Measurements from ENCODE around the gene ADAMTSL3. TPM values are rescaled to one million over a fixed set of nuclear protein-coding genes. Genes with fewer than 3 reads are reported as not detected.

Gene ADAMTSL3
- polyA plus RNA-seq, 1 of the 3 experiments (the other 2 are of a cell fraction) = 0.02 TPM

DNA sequence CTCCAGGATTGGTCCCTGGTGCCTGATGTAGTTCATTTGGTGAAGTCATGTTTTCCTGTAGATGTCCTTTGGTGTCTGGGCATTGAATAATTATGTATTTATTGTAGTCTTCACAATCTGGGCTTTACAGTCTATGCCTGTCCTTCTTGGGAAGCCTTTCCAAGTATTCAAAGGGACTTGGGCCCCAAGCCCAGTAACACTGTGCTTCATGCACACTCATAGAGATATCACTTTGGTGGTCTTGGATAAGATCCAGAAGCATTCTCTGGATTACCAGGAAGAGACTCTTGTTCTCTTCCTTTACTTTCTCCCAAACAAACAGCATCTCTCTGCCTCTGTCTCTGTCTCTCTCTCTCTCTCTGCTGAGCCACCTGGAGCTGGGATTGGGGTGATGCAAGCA lies 300.6 kb downstream of the ADAMTSL3 start:
- no peak for DNase-seq
- Histone ChIP-seq H3K9me2 (no peaks in the 10 kb centered on the region), H3K9me3 (no peaks in the 10 kb centered on the region), H3F3A (replicated peaks; ENCODE audit: insufficient read depth) (no peaks in the 10 kb centered on the region), H3K4me2 (no peak overlapping the region), H2AFZ (ENCODE audit: low read depth) (no peak overlapping the region), H3K27ac (ENCODE audit: low read depth in 2 of 2, low read length in 1 of 2) (no peak overlapping the region), H3K79me2 (ENCODE audit: insufficient read depth) (no peaks in the 10 kb centered on the region), H3K4me3 (ENCODE audit: low read depth in 2 of 2, low read length in 1 of 2) (no peak overlapping the region), H3K36me3 (replicated peaks in 1 of 2; ENCODE audit: control insufficient read depth in 1 of 2, insufficient read depth in 2 of 2, low read length in 1 of 2) (no peaks in the 10 kb centered on the region), H3K9ac (no peak overlapping the region), H3K4me1 (ENCODE audit: control insufficient read depth in 1 of 2, insufficient read depth in 2 of 2, low read depth in 1 of 2, low read length in 1 of 2) (no peaks in the 10 kb centered on the region), H4K20me1 (ENCODE audit: insufficient read depth) (no peaks in the 10 kb centered on the region), H3K27me3 (ENCODE audit: insufficient read depth) (no peaks in the 10 kb centered on the region)
- ChIA-PET POLR2A (no interaction called here), CTCF (no interaction called here)
- no peak for TF ChIP-seq ELF1 (IDR thresholded peaks at IDR 0.05)
- no peak for TF ChIP-seq NRF1 (IDR thresholded peaks at IDR 0.05; ENCODE audit: low read depth, low read length)
- TF ChIP-seq, protein P1, sequence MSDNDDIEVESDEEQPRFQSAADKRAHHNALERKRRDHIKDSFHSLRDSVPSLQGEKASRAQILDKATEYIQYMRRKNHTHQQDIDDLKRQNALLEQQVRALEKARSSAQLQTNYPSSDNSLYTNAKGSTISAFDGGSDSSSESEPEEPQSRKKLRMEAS (IDR thresholded peaks at IDR 0.05; ENCODE audit: low read depth) = no peak
- TF ChIP-seq TCF12 (IDR thresholded peaks at IDR 0.05) = no peak
- no peak for TF ChIP-seq EP300 (IDR thresholded peaks at IDR 0.05; ENCODE audit: borderline replicate concordance in 1 of 2, low read depth in 1 of 2, low read length in 1 of 2)
- TF ChIP-seq, protein P2, sequence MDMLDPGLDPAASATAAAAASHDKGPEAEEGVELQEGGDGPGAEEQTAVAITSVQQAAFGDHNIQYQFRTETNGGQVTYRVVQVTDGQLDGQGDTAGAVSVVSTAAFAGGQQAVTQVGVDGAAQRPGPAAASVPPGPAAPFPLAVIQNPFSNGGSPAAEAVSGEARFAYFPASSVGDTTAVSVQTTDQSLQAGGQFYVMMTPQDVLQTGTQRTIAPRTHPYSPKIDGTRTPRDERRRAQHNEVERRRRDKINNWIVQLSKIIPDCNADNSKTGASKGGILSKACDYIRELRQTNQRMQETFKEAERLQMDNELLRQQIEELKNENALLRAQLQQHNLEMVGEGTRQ (IDR thresholded peaks at IDR 0.05; ENCODE audit: borderline replicate concordance, low read depth, low read length) = no peak
- TF ChIP-seq MXI1 (IDR thresholded peaks at IDR 0.05; ENCODE audit: low read depth, low read length) = no peak
- no peak for TF ChIP-seq RXRA (IDR thresholded peaks at IDR 0.05; ENCODE audit: borderline replicate concordance, low read depth)
- no peak for TF ChIP-seq POLR2AphosphoS5 (IDR thresholded peaks at IDR 0.05; ENCODE audit: low read depth, low read length)
- no peak for TF ChIP-seq YY1 (IDR thresholded peaks at IDR 0.05; ENCODE audit: low read depth)
- no peak for TF ChIP-seq FOXJ3 (CRISPR knock-in tag; IDR thresholded peaks at IDR 0.05)
- no peak for TF ChIP-seq TAF1 (IDR thresholded peaks at IDR 0.05; ENCODE audit: borderline replicate concordance, low read depth, low read length)

DNA sequence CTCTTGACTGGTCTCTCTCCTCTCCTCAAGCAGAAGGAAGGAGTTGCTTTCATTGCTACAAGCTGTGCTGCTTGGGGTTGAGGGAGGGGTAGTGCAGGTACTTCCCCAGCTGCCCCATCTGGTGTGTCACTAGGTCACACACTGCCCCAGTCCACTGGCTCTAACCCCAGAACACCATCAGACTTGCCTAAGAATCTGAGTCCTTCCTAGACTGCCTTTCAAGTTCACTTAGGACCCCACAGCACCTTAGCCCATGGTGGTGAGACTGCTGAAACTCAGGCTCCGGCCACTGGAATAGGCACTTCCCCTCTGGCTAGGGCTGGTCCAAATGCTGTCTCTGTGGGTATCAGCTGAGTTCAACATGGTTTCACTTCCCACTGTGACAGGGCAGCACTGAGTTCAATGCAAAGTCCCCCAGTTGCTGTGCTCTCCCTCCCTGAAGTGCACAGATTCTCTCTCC lies 301.9 kb downstream of the ADAMTSL3 start:
- Histone ChIP-seq H3F3A (replicated peaks; ENCODE audit: insufficient read depth) (no peaks in the 10 kb centered on the region), H3K4me1 (ENCODE audit: control insufficient read depth in 1 of 2, insufficient read depth in 2 of 2, low read depth in 1 of 2, low read length in 1 of 2) (no peaks in the 10 kb centered on the region), H3K36me3 (replicated peaks in 1 of 2; ENCODE audit: control insufficient read depth in 1 of 2, insufficient read depth in 2 of 2, low read length in 1 of 2) (no peaks in the 10 kb centered on the region), H3K27me3 (ENCODE audit: insufficient read depth) (no peaks in the 10 kb centered on the region), H3K9me3 (no peaks in the 10 kb centered on the region), H2AFZ (ENCODE audit: low read depth) (no peak overlapping the region), H3K27ac (ENCODE audit: low read depth in 2 of 2, low read length in 1 of 2) (no peak overlapping the region), H3K9me2 (no peaks in the 10 kb centered on the region), H3K9ac (no peak overlapping the region), H3K4me2 (no peak overlapping the region), H4K20me1 (ENCODE audit: insufficient read depth) (no peaks in the 10 kb centered on the region), H3K4me3 (ENCODE audit: low read depth in 2 of 2, low read length in 1 of 2) (no peak overlapping the region), H3K79me2 (ENCODE audit: insufficient read depth) (no peaks in the 10 kb centered on the region)
- POLR2A ChIA-PET = no interaction called here
- CTCF ChIA-PET = no interaction called here
- 13% methylated on average over 1 of the region's 1 CpG for WGBS (ENCODE audit: low lambda C conversion rate)
- no peak for DNase-seq
- TF ChIP-seq SMC3 (IDR thresholded peaks at IDR 0.05; ENCODE audit: low read depth, low read length) (no peak), NFIC (IDR thresholded peaks at IDR 0.05; ENCODE audit: borderline replicate concordance) (no peak), TEAD4 (IDR thresholded peaks at IDR 0.05; ENCODE audit: borderline replicate concordance, insufficient read depth) (no peak), GABPA (IDR thresholded peaks at IDR 0.05; ENCODE audit: low read depth) (no peak), YY1 (IDR thresholded peaks at IDR 0.05; ENCODE audit: low read depth) (no peak), RFX5 (IDR thresholded peaks at IDR 0.05; ENCODE audit: low read length) (no peak), NRF1 (IDR thresholded peaks at IDR 0.05; ENCODE audit: low read depth, low read length) (no peak), JUND (IDR thresholded peaks at IDR 0.05) (no peak), TAF1 (IDR thresholded peaks at IDR 0.05; ENCODE audit: borderline replicate concordance, low read depth, low read length) (no peak), RAD21 (IDR thresholded peaks at IDR 0.05; ENCODE audit: low read length) (no peak), MXI1 (IDR thresholded peaks at IDR 0.05; ENCODE audit: low read depth, low read length) (no peak), ELF1 (IDR thresholded peaks at IDR 0.05) (no peak)
- TF ChIP-seq, protein P3, sequence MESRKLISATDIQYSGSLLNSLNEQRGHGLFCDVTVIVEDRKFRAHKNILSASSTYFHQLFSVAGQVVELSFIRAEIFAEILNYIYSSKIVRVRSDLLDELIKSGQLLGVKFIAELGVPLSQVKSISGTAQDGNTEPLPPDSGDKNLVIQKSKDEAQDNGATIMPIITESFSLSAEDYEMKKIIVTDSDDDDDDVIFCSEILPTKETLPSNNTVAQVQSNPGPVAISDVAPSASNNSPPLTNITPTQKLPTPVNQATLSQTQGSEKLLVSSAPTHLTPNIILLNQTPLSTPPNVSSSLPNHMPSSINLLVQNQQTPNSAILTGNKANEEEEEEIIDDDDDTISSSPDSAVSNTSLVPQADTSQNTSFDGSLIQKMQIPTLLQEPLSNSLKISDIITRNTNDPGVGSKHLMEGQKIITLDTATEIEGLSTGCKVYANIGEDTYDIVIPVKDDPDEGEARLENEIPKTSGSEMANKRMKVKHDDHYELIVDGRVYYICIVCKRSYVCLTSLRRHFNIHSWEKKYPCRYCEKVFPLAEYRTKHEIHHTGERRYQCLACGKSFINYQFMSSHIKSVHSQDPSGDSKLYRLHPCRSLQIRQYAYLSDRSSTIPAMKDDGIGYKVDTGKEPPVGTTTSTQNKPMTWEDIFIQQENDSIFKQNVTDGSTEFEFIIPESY (IDR thresholded peaks at IDR 0.05; ENCODE audit: borderline replicate concordance, low read depth) = no peak
- TF ChIP-seq, protein P4, sequence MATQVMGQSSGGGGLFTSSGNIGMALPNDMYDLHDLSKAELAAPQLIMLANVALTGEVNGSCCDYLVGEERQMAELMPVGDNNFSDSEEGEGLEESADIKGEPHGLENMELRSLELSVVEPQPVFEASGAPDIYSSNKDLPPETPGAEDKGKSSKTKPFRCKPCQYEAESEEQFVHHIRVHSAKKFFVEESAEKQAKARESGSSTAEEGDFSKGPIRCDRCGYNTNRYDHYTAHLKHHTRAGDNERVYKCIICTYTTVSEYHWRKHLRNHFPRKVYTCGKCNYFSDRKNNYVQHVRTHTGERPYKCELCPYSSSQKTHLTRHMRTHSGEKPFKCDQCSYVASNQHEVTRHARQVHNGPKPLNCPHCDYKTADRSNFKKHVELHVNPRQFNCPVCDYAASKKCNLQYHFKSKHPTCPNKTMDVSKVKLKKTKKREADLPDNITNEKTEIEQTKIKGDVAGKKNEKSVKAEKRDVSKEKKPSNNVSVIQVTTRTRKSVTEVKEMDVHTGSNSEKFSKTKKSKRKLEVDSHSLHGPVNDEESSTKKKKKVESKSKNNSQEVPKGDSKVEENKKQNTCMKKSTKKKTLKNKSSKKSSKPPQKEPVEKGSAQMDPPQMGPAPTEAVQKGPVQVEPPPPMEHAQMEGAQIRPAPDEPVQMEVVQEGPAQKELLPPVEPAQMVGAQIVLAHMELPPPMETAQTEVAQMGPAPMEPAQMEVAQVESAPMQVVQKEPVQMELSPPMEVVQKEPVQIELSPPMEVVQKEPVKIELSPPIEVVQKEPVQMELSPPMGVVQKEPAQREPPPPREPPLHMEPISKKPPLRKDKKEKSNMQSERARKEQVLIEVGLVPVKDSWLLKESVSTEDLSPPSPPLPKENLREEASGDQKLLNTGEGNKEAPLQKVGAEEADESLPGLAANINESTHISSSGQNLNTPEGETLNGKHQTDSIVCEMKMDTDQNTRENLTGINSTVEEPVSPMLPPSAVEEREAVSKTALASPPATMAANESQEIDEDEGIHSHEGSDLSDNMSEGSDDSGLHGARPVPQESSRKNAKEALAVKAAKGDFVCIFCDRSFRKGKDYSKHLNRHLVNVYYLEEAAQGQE (IDR thresholded peaks at IDR 0.05; ENCODE audit: low read depth, low read length) = no peak
- TF ChIP-seq, protein P5, sequence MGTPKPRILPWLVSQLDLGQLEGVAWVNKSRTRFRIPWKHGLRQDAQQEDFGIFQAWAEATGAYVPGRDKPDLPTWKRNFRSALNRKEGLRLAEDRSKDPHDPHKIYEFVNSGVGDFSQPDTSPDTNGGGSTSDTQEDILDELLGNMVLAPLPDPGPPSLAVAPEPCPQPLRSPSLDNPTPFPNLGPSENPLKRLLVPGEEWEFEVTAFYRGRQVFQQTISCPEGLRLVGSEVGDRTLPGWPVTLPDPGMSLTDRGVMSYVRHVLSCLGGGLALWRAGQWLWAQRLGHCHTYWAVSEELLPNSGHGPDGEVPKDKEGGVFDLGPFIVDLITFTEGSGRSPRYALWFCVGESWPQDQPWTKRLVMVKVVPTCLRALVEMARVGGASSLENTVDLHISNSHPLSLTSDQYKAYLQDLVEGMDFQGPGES (IDR thresholded peaks at IDR 0.05; ENCODE audit: low read depth, low read length) = no peak

Data from SK-N-SH (cell line).